DND-41 (cell line): Measurements from ENCODE around the gene ADCY9.

Source experiments
- ATAC-seq: fragments of 200-7000 bp; cut with Tn5 transposase; 3 replicates; pipeline ENCODE4 v1.9.1; 2021; ENCODE audit warnings: low read depth; ENCODE audit not compliant: insufficient read depth
- DNase-seq: peaks from one replicate; pipeline ENCODE4 v3.0.0-alpha.2; 2020
- H2AFZ ChIP-seq: 2 replicates; pipeline ENCODE4 v1.6.0; 2012; ENCODE audit warnings: low read depth, low read length
- H3K27ac ChIP-seq: 2 replicates; pipeline ENCODE4 v1.5.1; 2012; ENCODE audit warnings: low read length, inconsistent platforms
- H3K27me3 ChIP-seq: fragments of 200-600 bp; sonication (generic); 2 replicates; pipeline ENCODE4 v1.6.0; 2012; ENCODE audit warnings: low read length, mild to moderate bottlenecking, inconsistent platforms; ENCODE audit not compliant: insufficient read depth, poor library complexity
- H3K36me3 ChIP-seq: 2 replicates; pipeline ENCODE4 v1.5.1; 2012; ENCODE audit warnings: low read length, inconsistent platforms; ENCODE audit not compliant: insufficient read depth
- H3K4me1 ChIP-seq: 2 replicates; pipeline ENCODE4 v1.5.1; 2012; ENCODE audit warnings: mild to moderate bottlenecking, low read length; ENCODE audit not compliant: insufficient read depth
- H3K4me2 ChIP-seq: 2 replicates; pipeline ENCODE4 v1.6.0; 2012; ENCODE audit warnings: mild to moderate bottlenecking, moderate library complexity, low read length, inconsistent platforms; ENCODE audit not compliant: insufficient read depth
- H3K4me3 ChIP-seq, 2 experiments: fragments of 200-600 bp in 1 of 2; shearing (Covaris generic) in 1 of 2; 2 replicates each; pipeline ENCODE4 v1.5.1; 2012 to 2016; ENCODE audit warnings: inconsistent platforms in 2 of 2, low read length in 2 of 2, mild to moderate bottlenecking in 2 of 2, low read depth in 1 of 2, moderate library complexity in 1 of 2
- H3K79me2 ChIP-seq: 2 replicates; pipeline ENCODE4 v1.6.0; 2012; ENCODE audit warnings: low read length, inconsistent platforms; ENCODE audit not compliant: insufficient read depth
- H3K9ac ChIP-seq: 2 replicates; pipeline ENCODE4 v1.6.0; 2012; ENCODE audit warnings: low read depth, mild to moderate bottlenecking, inconsistent platforms, low read length, moderate library complexity
- H3K9me3 ChIP-seq: 2 replicates; pipeline ENCODE4 v1.5.1; 2012; ENCODE audit warnings: low read length, moderate library complexity, mild to moderate bottlenecking, inconsistent platforms; ENCODE audit not compliant: insufficient read depth, severe bottlenecking
- H4K20me1 ChIP-seq: 2 replicates; pipeline ENCODE4 v1.6.0; 2012; ENCODE audit warnings: low read length; ENCODE audit not compliant: insufficient read depth
- EZH2 ChIP-seq: IDR thresholded peaks from 3 replicates; pipeline ENCODE4 v1.6.1; 2012; ENCODE audit warnings: borderline replicate concordance, low read depth, mild to moderate bottlenecking, moderate library complexity, low read length, inconsistent platforms; ENCODE audit not compliant: severe bottlenecking
- TF ChIP-seq, protein P1 (sequence below): IDR thresholded peaks from 2 replicates; pipeline ENCODE4 v1.5.1; 2012; ENCODE audit warnings: borderline replicate concordance, low read length, moderate library complexity, mild to moderate bottlenecking; ENCODE audit not compliant: poor library complexity, severe bottlenecking; ENCODE audit errors: extremely low read depth

The ADCY9 gene

DNA sequence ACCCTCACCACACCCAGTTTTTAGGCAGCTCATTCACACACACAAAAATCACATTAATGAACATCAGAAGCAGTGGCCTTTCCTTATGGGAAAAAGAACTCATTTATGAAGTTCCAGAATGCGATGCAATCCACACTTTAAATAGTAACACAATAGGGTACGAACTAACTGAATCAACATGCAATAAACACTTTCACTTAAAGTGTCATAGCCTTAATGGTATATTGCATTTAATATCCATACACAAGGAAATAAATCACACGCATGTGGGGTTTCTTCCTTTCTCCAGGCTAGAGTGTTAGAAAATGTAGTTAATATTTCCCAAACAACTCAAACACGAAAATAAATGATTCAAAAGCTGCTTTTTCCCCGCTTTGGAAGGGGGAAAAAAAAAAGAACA is 19.7 kb downstream of the ADCY9 start:
- no peaks in the 10 kb centered on the region for H4K20me1 ChIP-seq
- no peak overlapping the region for H3K27ac ChIP-seq
- ATAC-seq = no peak

DNA sequence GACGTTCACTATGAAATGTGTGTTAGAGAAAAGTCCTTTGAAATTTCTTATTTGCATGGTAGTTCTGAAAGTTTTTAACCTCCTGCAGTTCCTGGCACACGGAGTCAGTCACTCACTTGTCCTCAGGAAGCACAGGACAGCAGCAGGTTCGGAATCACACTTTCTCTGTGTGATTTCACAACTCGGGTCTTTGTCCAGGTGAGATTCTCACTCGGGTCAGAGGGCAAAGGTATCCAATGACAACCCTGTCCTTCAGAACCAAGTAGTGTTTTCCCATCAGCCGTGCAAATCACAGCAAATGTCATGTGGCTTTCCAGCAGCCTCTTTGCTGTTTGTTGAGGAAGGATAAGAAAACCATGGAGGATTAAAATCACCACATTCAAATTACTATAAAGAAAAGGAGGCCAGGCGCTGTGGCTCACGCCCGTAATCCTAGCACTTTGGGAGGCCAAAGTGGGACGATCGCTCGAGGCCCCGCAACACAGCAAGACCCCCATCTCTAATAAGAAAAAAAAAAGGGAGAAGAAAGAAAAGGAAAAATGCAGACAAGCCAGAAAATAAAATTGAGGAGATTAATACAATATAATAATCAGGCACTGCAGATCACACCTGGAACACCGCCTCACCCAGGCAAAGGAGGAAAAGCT is 22.0 kb downstream of the ADCY9 start:
- Histone ChIP-seq H4K20me1 (no peaks in the 10 kb centered on the region), H2AFZ (no peak overlapping the region), H3K4me1 (no peaks in the 10 kb centered on the region), H3K36me3 (no peaks in the 10 kb centered on the region), H3K79me2 (no peaks in the 10 kb centered on the region), H3K4me3 (no peak overlapping the region), H3K27ac (no peak overlapping the region), H3K9me3 (no peaks in the 10 kb centered on the region), H3K9ac (no peak overlapping the region), H3K4me2 (no peak overlapping the region), H3K27me3 (peaks cover 6% of the 10 kb centered on the region)
- TF ChIP-seq, protein P1, sequence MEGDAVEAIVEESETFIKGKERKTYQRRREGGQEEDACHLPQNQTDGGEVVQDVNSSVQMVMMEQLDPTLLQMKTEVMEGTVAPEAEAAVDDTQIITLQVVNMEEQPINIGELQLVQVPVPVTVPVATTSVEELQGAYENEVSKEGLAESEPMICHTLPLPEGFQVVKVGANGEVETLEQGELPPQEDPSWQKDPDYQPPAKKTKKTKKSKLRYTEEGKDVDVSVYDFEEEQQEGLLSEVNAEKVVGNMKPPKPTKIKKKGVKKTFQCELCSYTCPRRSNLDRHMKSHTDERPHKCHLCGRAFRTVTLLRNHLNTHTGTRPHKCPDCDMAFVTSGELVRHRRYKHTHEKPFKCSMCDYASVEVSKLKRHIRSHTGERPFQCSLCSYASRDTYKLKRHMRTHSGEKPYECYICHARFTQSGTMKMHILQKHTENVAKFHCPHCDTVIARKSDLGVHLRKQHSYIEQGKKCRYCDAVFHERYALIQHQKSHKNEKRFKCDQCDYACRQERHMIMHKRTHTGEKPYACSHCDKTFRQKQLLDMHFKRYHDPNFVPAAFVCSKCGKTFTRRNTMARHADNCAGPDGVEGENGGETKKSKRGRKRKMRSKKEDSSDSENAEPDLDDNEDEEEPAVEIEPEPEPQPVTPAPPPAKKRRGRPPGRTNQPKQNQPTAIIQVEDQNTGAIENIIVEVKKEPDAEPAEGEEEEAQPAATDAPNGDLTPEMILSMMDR = no peak
- no peak for TF ChIP-seq EZH2
- DNase-seq (no peak), ATAC-seq (no peak)

More for the DNA sequence above, 19.7 kb downstream of the ADCY9 start:
- TF ChIP-seq EZH2 = no peak
- TF ChIP-seq, protein P1 = no peak
- no peak overlapping the region for H2AFZ ChIP-seq
- H3K27me3 ChIP-seq = no peaks in the 10 kb centered on the region
- H3K4me3 ChIP-seq = no peak overlapping the region
- DNase-seq = no peak
- no peaks in the 10 kb centered on the region for H3K79me2 ChIP-seq
- H3K9me3 ChIP-seq = no peaks in the 10 kb centered on the region
- H3K9ac ChIP-seq = no peak overlapping the region
- H3K4me1 ChIP-seq = no peaks in the 10 kb centered on the region
- H3K4me2 ChIP-seq = no peak overlapping the region
- H3K36me3 ChIP-seq = no peaks in the 10 kb centered on the region

DNA sequence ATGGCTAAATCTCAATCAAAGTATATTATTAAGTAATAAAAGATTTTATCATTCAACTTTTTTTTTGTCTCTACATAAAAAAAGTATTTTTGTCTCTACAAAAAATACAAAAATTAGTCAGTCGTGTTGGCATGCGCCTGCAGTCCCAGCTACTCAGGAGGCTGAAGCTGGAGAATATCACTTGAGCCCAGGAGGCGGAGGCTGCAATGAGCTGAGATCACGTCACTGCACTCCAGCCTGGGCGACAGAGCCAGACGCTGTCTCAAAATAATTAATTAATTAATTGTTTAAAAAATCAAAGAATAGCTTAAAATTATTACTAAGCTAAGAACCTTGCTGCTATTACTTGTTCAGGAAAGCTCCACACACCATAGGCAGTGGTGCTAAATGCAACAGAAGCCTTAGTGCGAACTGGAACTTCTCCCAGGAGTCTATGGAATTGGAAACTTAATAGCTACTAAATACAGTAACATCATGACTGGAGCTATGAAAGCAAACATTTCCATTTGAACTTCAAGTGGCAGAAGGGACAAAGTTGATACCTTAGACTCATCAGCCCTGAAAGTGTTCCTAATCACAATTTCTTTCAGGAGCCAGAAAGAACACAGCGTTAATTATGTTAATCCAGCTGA is 22.6 kb downstream of the ADCY9 start:
- H3K27ac ChIP-seq = no peak overlapping the region
- no peak overlapping the region for H3K4me3 ChIP-seq
- H3K9me3 ChIP-seq = no peaks in the 10 kb centered on the region
- DNase-seq = no peak
- peaks cover 7% of the 10 kb centered on the region for H3K27me3 ChIP-seq
- TF ChIP-seq, protein P1 = no peak
- no peak for TF ChIP-seq EZH2
- H2AFZ ChIP-seq = no peak overlapping the region
- ATAC-seq = no peak
- no peaks in the 10 kb centered on the region for H3K79me2 ChIP-seq
- H3K9ac ChIP-seq = no peak overlapping the region
- H3K36me3 ChIP-seq = no peaks in the 10 kb centered on the region
- H3K4me2 ChIP-seq = no peak overlapping the region
- no peaks in the 10 kb centered on the region for H4K20me1 ChIP-seq
- no peaks in the 10 kb centered on the region for H3K4me1 ChIP-seq
